HG03280 (cell line): ENCODE data around the gene MRPS15.
"Not testable (repeated sequence)": the region's sequence is repeated elsewhere in the genome, so short reads cannot be mapped to it uniquely, and the experiment has no call there.

ENCODE experiments used
- ATAC-seq: cut with Tn5 transposase; IDR thresholded peaks from one replicate; pipeline ENCODE4 v1.9.1; 2021; ENCODE audit warnings: mild to moderate bottlenecking, moderate library complexity; ENCODE audit not compliant: unreplicated experiment

MRPS15 gene

GRCh38 chr1:36463803-36464604, at the start of gene MRPS15:
TSS of gene MRPS15 (minus strand) at chr1:36464384. CDS start at chr1:36464275, 109 bp downstream.
- ATAC-seq: peak; percentile 95

- ATAC-seq: no peak
Measured at GRCh38 chr1:36512842-36513241, 48.7 kb upstream of the MRPS15 start.

- no peak for ATAC-seq
Measured at GRCh38 chr1:36511804-36512798, 47.9 kb upstream of the MRPS15 start.

GRCh38 chr1:36511220-36511619, 47.0 kb upstream of the MRPS15 start:
- ATAC-seq: not testable (repeated sequence)

GRCh38 chr1:36510418-36510817, 46.2 kb upstream of the MRPS15 start:
- no peak for ATAC-seq

GRCh38 chr1:36508257-36508656, 44.1 kb upstream of the MRPS15 start:
- ATAC-seq: no peak

GRCh38 chr1:36506276-36506920, 42.2 kb upstream of the MRPS15 start:
- ATAC-seq: no peak

- no peak for ATAC-seq
Measured at GRCh38 chr1:36503733-36504132, 39.5 kb upstream of the MRPS15 start.

- no peak for ATAC-seq
Measured at GRCh38 chr1:36503159-36503558, 39.0 kb upstream of the MRPS15 start.

- ATAC-seq: no peak
Measured at GRCh38 chr1:36502616-36503015, 38.4 kb upstream of the MRPS15 start.

- ATAC-seq: not testable (repeated sequence)
Measured at GRCh38 chr1:36501911-36502310, 37.7 kb upstream of the MRPS15 start.

GRCh38 chr1:36497207-36497606, 33.0 kb upstream of the MRPS15 start:
- ATAC-seq: no peak

GRCh38 chr1:36494971-36495370, 30.8 kb upstream of the MRPS15 start:
- ATAC-seq: no peak

- ATAC-seq: no peak
Measured at GRCh38 chr1:36493524-36493923, 29.3 kb upstream of the MRPS15 start.

- no peak for ATAC-seq
Measured at GRCh38 chr1:36492491-36492890, 28.3 kb upstream of the MRPS15 start.

- not testable (repeated sequence) for ATAC-seq
Measured at GRCh38 chr1:36489258-36490051, 25.3 kb upstream of the MRPS15 start.

- ATAC-seq: no peak
Measured at GRCh38 chr1:36487906-36488305, 23.7 kb upstream of the MRPS15 start.

- not testable (repeated sequence) for ATAC-seq
Measured at GRCh38 chr1:36487336-36487725, 23.1 kb upstream of the MRPS15 start.

- no peak for ATAC-seq
Measured at GRCh38 chr1:36486439-36487335, 22.5 kb upstream of the MRPS15 start.
